Activated CD8-positive, alpha-beta memory T cell treated with anti-CD3 and anti-CD28 coated beads, Interleukin-2, amount 50 U/mL, for 1 hour (primary cell): ENCODE measurements around the gene C6orf62.
"Not testable (repeated sequence)": the region's sequence is repeated elsewhere in the genome, so short reads cannot be mapped to it uniquely, and the experiment has no call there.

Experiments used
- DNase-seq: peaks from one replicate; pipeline ENCODE4 v3.0.0-alpha.2; 2020; ENCODE audit errors: extremely low read depth

C6orf62 gene

DNA sequence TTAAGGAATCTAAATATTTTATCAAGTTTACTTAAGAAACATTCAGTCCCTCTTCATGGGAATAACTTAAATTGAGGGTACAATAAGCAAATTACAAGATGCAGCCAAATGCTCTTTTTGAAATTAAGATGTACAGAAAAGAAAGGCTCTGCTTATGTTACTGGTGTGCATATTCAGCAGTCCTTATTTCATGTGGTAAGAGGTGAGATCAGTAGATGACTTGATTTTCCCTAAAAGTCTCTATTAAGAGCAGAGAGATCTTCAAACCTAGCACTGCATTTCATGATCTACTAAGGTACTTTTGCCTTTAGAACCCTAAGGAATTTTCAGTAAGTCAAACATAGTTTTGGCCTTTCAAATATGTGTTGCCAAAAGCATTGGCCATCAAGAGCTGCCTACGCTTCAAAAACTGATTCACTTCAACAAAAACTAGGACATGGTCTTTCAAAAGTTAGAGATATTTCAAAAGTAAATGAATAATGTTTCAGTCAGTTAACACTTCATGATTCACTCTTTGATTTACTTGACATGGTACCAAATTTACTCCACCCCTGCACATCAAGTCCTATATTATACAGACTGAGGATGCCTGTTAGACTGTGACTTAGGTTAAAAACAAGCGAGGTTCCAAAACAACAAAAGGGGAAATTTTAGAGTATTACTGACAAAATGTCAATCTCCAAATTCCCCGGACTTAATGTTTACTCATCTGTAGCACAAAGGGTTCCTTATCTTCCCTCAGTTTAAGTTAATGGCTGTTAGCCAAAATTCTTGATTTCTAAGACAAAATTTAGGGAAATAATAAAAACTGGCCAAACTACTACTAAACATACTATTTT, 19.2 kb downstream of the C6orf62 start:
- DNase-seq = no peak

- no peak for DNase-seq
Observed at GRCh38 chr6:24696097-24696496, 22.9 kb downstream of the C6orf62 start.

DNA sequence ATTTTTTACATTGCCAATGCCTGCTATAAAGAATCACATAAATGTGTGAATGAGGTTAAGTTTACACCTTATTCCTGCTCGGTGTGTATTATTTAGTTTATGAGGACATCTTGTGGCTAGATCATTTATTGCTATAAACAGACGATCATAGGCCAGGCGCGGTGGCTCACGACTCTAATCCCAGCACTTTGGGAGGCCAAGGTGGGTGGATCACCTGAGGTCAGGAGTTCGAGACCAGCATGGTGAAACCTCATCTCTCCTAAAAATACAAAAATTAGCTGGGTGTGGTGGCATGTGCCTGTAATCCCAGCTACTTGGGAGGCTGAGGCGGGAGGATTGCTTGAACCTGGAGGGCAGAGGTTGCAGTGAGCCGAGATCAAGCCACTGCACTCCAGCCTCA, 23.3 kb downstream of the C6orf62 start:
- DNase-seq = not testable (repeated sequence)

- DNase-seq = no peak
Observed at GRCh38 chr6:24694198-24694597, 24.8 kb downstream of the C6orf62 start.

- no peak for DNase-seq
Observed at GRCh38 chr6:24692848-24693592, 25.9 kb downstream of the C6orf62 start.

DNA sequence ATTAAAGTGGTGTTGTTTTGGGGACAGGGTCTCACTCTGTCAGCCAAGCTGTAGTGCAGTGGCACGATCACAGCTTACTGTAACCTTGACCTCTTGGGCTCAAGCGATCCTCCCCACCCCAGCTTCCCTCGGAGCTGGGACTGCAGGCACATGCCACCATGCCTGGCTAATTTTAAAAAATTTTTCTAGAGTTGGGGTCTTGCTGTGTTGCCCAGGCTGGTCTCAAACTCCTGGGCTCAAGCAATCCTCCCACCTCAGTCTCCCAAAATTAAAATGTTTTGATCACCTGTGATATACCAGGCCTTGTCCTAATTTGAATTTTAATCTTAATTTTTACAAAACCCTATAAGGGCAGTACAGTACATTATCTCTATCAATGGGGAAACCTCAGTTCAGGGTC, 26.5 kb downstream of the C6orf62 start:
- DNase-seq = no peak

GRCh38 chr6:24692003-24692402, 27.0 kb downstream of the C6orf62 start:
- no peak for DNase-seq

- DNase-seq = no peak
Observed at GRCh38 chr6:24691550-24691949, 27.4 kb downstream of the C6orf62 start.

DNA sequence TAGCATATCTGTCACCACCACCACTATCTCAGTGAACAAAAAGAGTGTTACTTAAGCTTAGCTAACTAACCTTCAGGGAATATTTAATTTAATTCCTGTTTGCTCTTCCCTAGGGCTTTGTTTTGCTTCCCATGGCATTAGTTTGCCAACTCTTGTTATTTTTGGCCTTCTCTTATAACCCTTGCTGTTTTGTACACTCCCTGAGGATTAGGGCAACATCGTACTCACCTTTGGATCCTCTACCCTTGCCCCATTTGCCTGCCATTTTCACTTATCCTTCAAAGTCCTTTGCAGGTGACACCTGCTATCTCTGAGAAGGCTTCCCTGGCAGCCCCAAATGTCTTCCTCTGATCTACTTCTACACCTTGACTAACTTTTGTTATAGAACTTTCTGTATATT, 28.4 kb downstream of the C6orf62 start:
- DNase-seq = no peak

DNA sequence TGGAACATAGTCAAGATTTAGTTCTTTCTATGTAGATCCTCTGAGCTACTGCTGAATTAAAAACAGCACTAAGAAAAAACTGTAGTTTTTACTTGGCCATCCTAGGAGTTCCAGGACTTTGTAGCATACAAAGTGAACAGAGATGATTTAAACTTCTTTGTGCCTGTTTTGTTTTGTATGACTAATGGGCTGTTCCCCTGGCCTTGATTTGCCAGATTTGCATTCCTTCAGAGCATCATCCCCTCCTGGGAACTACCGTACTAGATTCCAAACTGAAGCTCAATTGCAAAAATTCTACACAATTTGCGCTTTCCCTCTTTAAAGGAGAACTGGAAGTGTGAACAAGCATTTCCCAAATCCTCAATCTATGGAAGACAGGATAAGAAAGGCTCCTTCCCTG, 29.0 kb downstream of the C6orf62 start:
- DNase-seq = no peak

GRCh38 chr6:24686946-24687345, 32.0 kb downstream of the C6orf62 start:
- no peak for DNase-seq

GRCh38 chr6:24686408-24686807, 32.5 kb downstream of the C6orf62 start:
- DNase-seq = no peak

DNA sequence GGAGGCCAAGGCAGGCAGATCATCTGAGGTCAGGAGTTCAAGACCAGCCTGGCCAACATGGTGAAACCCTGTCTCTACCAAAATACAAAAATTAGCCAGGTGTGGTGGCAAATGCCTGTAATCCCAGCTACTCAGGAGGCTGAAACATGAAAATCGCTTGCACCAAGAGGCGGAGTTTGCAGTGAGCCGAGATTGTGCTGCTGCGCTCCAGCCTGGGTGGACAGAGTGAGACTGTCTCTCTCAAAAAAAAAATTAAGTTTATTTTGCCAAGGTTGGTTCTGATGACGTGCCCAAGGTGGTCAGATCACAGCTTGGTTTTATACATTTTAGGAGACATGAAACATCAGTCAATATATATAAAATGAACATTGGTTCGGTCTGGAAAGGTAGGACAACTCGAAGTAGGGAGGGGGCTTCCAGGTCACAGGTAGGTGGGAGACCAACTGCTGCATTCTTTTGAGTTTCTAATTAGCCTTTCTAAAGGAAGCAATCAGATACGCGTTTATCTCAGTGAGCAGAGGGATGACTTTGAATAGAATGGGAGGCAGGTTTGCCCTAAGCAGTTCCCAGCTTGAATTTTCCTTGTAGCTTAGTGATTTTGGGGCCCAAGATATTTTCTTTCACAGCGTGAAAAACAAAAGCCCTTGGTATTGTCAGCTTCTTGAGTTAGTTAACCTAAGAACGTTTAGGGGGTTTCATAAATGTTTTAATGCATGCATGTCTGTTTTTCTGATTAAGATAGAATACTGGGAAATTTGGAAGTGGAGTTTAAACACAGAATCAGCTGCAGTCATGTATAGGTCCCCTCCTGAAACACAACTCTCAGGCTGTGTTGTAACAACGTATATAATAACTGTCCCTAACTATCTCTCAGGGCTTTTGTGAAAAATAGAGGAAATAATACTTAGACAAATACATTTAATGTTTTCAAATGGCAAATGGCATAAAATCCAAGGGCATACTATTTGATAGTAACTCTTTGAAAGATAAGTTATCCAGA, 35.4 kb downstream of the C6orf62 start:
- no peak for DNase-seq

DNA sequence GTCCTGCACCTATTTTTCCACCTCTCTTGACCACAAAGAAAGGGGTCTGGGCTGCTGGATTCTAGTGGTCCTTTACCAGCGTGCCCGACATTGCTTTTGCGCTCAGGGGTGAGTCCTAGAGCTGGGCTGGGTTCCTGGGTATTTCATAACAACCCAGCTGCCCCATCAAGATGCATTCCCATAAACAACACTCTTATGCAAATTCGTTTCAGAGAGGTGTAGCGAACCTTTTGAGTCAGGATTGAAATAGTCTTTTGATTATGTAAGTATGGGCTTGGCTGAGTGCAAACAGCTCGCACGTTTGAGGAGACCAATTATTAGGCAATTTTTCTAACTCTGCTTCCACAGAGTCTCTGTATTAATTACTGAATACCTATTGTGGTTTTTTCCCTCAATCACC, 38.4 kb downstream of the C6orf62 start:
- no peak for DNase-seq

GRCh38 chr6:24678792-24679352, 40.1 kb downstream of the C6orf62 start:
- DNase-seq = not testable (repeated sequence)

GRCh38 chr6:24673625-24674024, 45.3 kb downstream of the C6orf62 start:
- DNase-seq = no peak

DNA sequence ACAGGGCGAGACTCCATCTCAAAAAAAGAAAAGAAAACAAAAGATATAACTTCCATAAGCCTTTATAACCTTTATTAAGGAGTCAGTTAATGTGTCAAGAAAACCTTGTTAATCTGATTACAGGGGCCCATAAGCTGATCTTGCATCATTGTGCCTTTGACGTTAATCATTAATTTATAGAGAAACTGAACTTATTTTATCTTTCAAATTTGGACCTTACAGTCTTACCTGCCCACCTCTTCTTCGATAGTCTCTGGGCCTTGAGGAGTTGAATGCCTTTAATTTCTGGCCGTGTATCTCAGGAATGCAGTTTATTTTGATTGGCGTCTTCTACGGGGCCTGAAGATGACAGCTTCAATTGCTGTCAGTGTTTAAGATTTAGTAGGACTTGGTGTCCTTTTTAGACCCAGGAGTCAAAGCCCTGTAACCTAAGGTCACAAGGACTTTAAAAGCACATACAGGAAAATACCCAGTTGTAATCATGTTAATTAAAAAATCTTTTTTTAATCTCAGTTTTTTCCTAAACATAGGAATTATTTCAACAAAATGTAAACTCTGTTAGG, 46.3 kb downstream of the C6orf62 start:
- no peak for DNase-seq

GRCh38 chr6:24671077-24671476, 47.9 kb downstream of the C6orf62 start:
- DNase-seq = not testable (repeated sequence)

DNA sequence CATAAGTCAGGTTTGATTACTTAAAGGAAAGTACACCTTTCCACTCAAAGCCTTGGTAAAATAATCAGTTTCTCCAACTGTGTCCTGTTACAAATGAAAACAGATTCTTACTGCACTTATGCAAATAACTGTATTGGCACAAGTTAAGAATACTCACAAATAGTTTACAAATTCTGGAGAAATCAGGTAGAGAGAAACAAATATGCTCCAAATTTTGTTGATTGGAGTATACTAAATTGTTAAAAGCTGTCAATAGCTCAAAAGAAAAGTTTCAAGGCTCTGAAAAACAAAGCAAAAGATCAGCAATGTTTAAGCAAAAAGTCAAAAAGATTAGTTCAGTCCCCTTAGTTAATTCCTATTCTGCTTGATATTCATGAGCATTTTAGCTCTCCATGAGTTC, 48.5 kb downstream of the C6orf62 start:
- DNase-seq = not testable (repeated sequence)

GRCh38 chr6:24668997-24669361, 50.0 kb downstream of the C6orf62 start:
- DNase-seq = no peak
